ENCODE data around the gene RDX.

- TF ChIP-seq CTCF (IDR thresholded peaks at IDR 0.05; ENCODE audit: low read length): no peak
- TF ChIP-seq EZH2 (IDR thresholded peaks at IDR 0.05; ENCODE audit: borderline replicate concordance, low read length): no peak
Observed at GRCh38 chr11:110198031-110198729, 98.2 kb downstream of the RDX start.

Data from OCI-LY1 (cell line).